ENCODE results near the gene GOLT1B. TPM values are rescaled to one million over a fixed set of nuclear protein-coding genes. Genes with fewer than 3 reads are reported as not detected.

The GOLT1B gene
- total and polyA plus RNA-seq, 8 donors = 9.3 to 52.1 (median 16.2) TPM

DNA sequence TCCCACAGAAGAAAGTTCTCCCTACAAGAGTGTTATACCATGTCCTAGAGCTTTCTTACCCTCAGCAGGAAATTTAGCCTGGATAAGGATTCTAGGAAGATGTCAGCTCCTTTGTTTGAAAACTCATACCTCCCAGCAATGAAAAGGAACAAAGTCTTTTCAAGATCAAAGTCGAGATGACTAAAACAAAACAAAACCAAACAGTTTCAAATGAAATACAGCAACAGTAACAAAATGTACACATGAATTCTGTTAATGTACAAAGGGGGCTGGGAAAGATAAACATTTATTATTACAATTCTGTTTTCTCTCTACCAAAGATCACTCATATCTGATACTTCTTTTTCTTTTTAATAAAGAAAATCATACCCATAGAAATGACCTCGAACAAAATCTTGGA is 61.3 kb downstream of the GOLT1B start:
- Histone ChIP-seq H3K4me3 (no peak overlapping the region), H3K27me3 (no peaks in the 10 kb centered on the region), H3K27ac (no peak overlapping the region), H3K36me3 (no peaks in the 10 kb centered on the region), H3K4me1 (no peaks in the 10 kb centered on the region), H3K9me3 (no peaks in the 10 kb centered on the region)
- intact Hi-C loops (cut with DNase I; ENCODE audit: low total_unique reads) = no loop called here
- no peak for TF ChIP-seq EP300 (IDR thresholded peaks at IDR 0.05)
- TF ChIP-seq POLR2AphosphoS5 (IDR thresholded peaks at IDR 0.05) = no peak
- no peak for TF ChIP-seq CTCF (IDR thresholded peaks at IDR 0.05)
- no peak for TF ChIP-seq POLR2A (IDR thresholded peaks at IDR 0.05)
- no peak for DNase-seq
- 40 to 50% (median 46%) methylated on average over 2 of the region's 2 CpGs for WGBS, 5 donors

DNA sequence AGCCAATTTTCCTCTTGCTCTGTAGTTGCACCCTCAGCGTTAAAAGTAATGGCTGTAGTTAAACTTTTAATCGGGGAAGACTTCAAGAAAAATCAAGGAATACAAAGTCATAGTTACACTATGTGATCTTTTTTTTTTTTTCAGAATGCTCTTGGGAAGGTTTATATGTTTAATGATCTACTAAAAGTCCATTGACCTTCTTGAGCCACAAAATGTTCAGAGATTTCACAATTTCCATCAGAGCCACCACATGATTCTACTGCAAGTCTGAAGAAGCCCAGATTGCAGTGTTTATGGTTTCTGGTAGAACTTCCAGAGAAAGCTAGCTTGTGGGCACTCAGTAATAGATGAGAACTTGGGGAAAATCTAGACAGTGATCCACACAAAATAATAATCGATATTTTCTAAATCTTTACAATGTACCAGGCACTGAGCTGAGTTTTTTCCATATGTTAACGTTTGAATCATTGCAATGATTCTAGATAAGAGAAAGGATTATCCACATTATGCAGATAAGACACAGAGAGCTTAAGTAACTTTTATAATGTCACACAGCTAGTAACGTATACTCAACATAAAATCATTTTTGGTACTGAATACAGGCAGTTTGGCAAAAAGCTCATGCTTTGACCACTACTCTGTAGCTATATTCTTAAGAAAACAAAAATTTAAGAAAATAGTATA is 64.8 kb downstream of the GOLT1B start:
- intact Hi-C loops (cut with DNase I; ENCODE audit: low total_unique reads) = no loop called here
- 80 to 86% (median 83%) methylated on average over 5 of the region's 5 CpGs for WGBS, 5 donors

DNA sequence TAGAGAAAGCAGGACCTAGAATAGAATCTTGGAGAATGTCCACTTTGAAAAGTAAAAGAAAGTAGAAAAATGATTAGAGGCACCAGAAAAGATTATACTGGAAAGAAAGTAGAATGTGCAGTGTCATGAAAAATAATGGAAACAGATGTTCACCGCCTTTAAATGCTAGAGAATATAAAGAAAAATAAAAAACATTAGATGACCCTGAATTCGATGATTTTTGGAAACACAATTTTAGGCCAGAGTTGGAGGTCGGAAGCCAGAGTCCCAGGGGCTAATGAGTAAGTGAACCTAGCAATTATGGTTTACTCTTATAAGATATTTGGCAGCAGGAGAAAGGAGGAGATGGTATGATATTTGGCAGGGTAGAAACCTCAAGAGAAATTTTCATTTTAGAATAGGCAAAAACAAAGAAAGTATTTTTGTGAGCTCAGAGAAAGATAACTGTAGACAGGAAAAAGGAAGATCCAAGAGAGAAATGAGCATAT is 65.4 kb downstream of the GOLT1B start:
- intact Hi-C loops (cut with DNase I; ENCODE audit: low total_unique reads) = no loop called here
- no peak overlapping the region for H3K27ac ChIP-seq
- H3K4me3 ChIP-seq = no peak overlapping the region
- no peaks in the 10 kb centered on the region for H3K9me3 ChIP-seq
- H3K4me1 ChIP-seq = no peaks in the 10 kb centered on the region
- TF ChIP-seq EP300 (IDR thresholded peaks at IDR 0.05) (no peak), POLR2AphosphoS5 (IDR thresholded peaks at IDR 0.05) (no peak)
- H3K36me3 ChIP-seq = no peaks in the 10 kb centered on the region
- 90 to 94% (median 90%) methylated on average over 3 of the region's 3 CpGs for WGBS, 5 donors
- H3K27me3 ChIP-seq = no peaks in the 10 kb centered on the region
- no peak for DNase-seq

More for the DNA sequence above, 64.8 kb downstream of the GOLT1B start:
- no peak for DNase-seq
- Histone ChIP-seq H3K27me3 (no peaks in the 10 kb centered on the region), H3K36me3 (no peaks in the 10 kb centered on the region), H3K27ac (no peak overlapping the region), H3K9me3 (no peaks in the 10 kb centered on the region), H3K4me1 (no peaks in the 10 kb centered on the region), H3K4me3 (no peak overlapping the region)
- no peak for TF ChIP-seq POLR2AphosphoS5 (IDR thresholded peaks at IDR 0.05)
- TF ChIP-seq CTCF (IDR thresholded peaks at IDR 0.05) = no peak
- no peak for TF ChIP-seq POLR2A (IDR thresholded peaks at IDR 0.05)
- no peak for TF ChIP-seq EP300 (IDR thresholded peaks at IDR 0.05)

Other genes starting within 250 kb of the GOLT1B start
- not detected for gene SLCO1A2, start 166.9 kb upstream of the GOLT1B start, total RNA-seq
- not detected for gene SLCO1A2, start 166.9 kb upstream of the GOLT1B start, polyA plus RNA-seq
- not detected for gene IAPP, start 128.9 kb upstream of the GOLT1B start, total RNA-seq
- gene IAPP, start 128.9 kb upstream of the GOLT1B start, polyA plus RNA-seq = 1 to 10 TPM in 1 of 3 donors, under 1 TPM in 1, not detected in 1; 0.15 to 1.2 TPM
- 10 to 100 TPM in 3 of 5 donors, 1 to 10 TPM in 2; 3.5 to 39.1 (median 22.2) TPM for gene PYROXD1, start 64.1 kb upstream of the GOLT1B start, total RNA-seq
- 10 to 100 TPM; 11.7 to 18.8 (median 13.4) TPM for gene PYROXD1, start 64.1 kb upstream of the GOLT1B start, polyA plus RNA-seq
- 10 to 100 TPM in 3 of 5 donors, 1 to 10 TPM in 2; 4.3 to 56.5 (median 18.3) TPM for gene RECQL, start 154 bp upstream of the GOLT1B start, total RNA-seq
- 10 to 100 TPM in 2 of 3 donors, 1 to 10 TPM in 1; 9.6 to 12.8 (median 12.5) TPM for gene RECQL, start 154 bp upstream of the GOLT1B start, polyA plus RNA-seq
- 1 to 10 TPM in 1 of 5 donors, not detected in 4; 1.1 TPM for gene SPX, start 24.5 kb downstream of the GOLT1B start, total RNA-seq
- gene SPX, start 24.5 kb downstream of the GOLT1B start, polyA plus RNA-seq = 1 to 10 TPM in 1 of 3 donors, under 1 TPM in 2; 0.28 to 1.6 (median 0.92) TPM
- gene GYS2, start 103.1 kb downstream of the GOLT1B start, total RNA-seq = not detected
- under 1 TPM in 1 of 3 donors, not detected in 2; 0.33 TPM for gene GYS2, start 103.1 kb downstream of the GOLT1B start, polyA plus RNA-seq
- 100 to 1,000 TPM in 4 of 5 donors, 10 to 100 TPM in 1; 94.5 to 445 (median 272) TPM for gene LDHB, start 156.1 kb downstream of the GOLT1B start, total RNA-seq
- 100 to 1,000 TPM; 325 to 523 (median 491) TPM for gene LDHB, start 156.1 kb downstream of the GOLT1B start, polyA plus RNA-seq